ENCODE measurements around the gene CCR6.
"Not testable (repeated sequence)": the region's sequence is repeated elsewhere in the genome, so short reads cannot be mapped to it uniquely, and the experiment has no call there.

The CCR6 gene

GRCh38 chr6:167088741-167089140 is 34.2 kb upstream of the CCR6 start:
- H3K9me3 ChIP-seq (ENCODE audit: control extremely low read depth in 1 of 5, control insufficient read depth in 4 of 5, insufficient read depth in 2 of 5, low read depth in 1 of 5, low read length in 4 of 5); H3K27me3 ChIP-seq (replicated peaks in 2 of 5; ENCODE audit: control insufficient read depth in 4 of 5, insufficient read depth in 5 of 5, low read length in 4 of 5); H3K36me3 ChIP-seq (ENCODE audit: control insufficient read depth in 4 of 4, insufficient read depth in 4 of 4, low read length in 3 of 4); DNase-seq; H3K4me3 ChIP-seq (ENCODE audit: control insufficient read depth in 1 of 7, extremely low read depth in 1 of 7, insufficient read depth in 4 of 7, low read depth in 2 of 7, low read length in 6 of 7); H3K27ac ChIP-seq (ENCODE audit: insufficient read depth in 1 of 2, low read depth in 1 of 2, low read length in 2 of 2, poor library complexity in 1 of 2, severe bottlenecking in 2 of 2); POLR2A ChIA-PET: not testable (repeated sequence)
- CTCF ChIA-PET: interaction anchor here (1.4 kb wide), 1 partner anchor 26 kb away, joined by 3 read pairs; no protein-coding TSS in a partner anchor
- peaks cover 33 to 45% (median 45%) of the 10 kb centered on the region in 4 experiments for H3K4me1 ChIP-seq (ENCODE audit: control extremely low read depth in 1 of 4, control insufficient read depth in 4 of 4, insufficient read depth in 4 of 4, low read length in 3 of 4)

GRCh38 chr6:167089243-167090142 is 33.4 kb upstream of the CCR6 start:
- peaks cover 0 to 6% (median 4%) of the 10 kb centered on the region in 5 experiments for H3K9me3 ChIP-seq (ENCODE audit: control extremely low read depth in 1 of 5, control insufficient read depth in 4 of 5, insufficient read depth in 2 of 5, low read depth in 1 of 5, low read length in 4 of 5)
- no peak overlapping the region for H3K27ac ChIP-seq (ENCODE audit: insufficient read depth in 1 of 2, low read depth in 1 of 2, low read length in 2 of 2, poor library complexity in 1 of 2, severe bottlenecking in 2 of 2)
- CTCF ChIA-PET: interaction anchor here (1.4 to 2.1 kb wide), 3 partner anchors 9 to 51 kb away, joined by 3 to 6 read pairs (median 3); no protein-coding TSS in a partner anchor

GRCh38 chr6:167090171-167090570 is 32.7 kb upstream of the CCR6 start:
- Histone ChIP-seq H3K4me1 (ENCODE audit: control extremely low read depth in 1 of 4, control insufficient read depth in 4 of 4, insufficient read depth in 4 of 4, low read length in 3 of 4) (peaks cover 42 to 60% (median 58%) of the 10 kb centered on the region in 4 experiments), H3K36me3 (ENCODE audit: control insufficient read depth in 4 of 4, insufficient read depth in 4 of 4, low read length in 3 of 4) (no peaks in the 10 kb centered on the region), H3K27me3 (replicated peaks in 2 of 5; ENCODE audit: control insufficient read depth in 4 of 5, insufficient read depth in 5 of 5, low read length in 4 of 5) (no peaks in the 10 kb centered on the region), H3K4me3 (ENCODE audit: control insufficient read depth in 1 of 7, extremely low read depth in 1 of 7, insufficient read depth in 4 of 7, low read depth in 2 of 7, low read length in 6 of 7) (no peak overlapping the region), H3K27ac (ENCODE audit: insufficient read depth in 1 of 2, low read depth in 1 of 2, low read length in 2 of 2, poor library complexity in 1 of 2, severe bottlenecking in 2 of 2) (peak overlapping the region; percentile 78 to 86), H3K9me3 (ENCODE audit: control extremely low read depth in 1 of 5, control insufficient read depth in 4 of 5, insufficient read depth in 2 of 5, low read depth in 1 of 5, low read length in 4 of 5) (peaks cover 0 to 6% (median 4%) of the 10 kb centered on the region in 5 experiments)
- POLR2A ChIA-PET: no interaction called here
- DNase-seq: peak in 2 of 3 donors; percentile 40 to 43
- WGBS (ENCODE audit: insufficient coverage): 61% methylated on average over 4 of the region's 4 CpGs
- CTCF ChIA-PET: interaction anchor here (1.6 to 2.1 kb wide), 3 partner anchors 10 to 52 kb away, joined by 3 to 7 read pairs (median 6); no protein-coding TSS in a partner anchor

More at GRCh38 chr6:167089243-167090142, 33.4 kb upstream of the CCR6 start:
- H3K27me3 ChIP-seq (replicated peaks in 2 of 5; ENCODE audit: control insufficient read depth in 4 of 5, insufficient read depth in 5 of 5, low read length in 4 of 5): no peaks in the 10 kb centered on the region
- POLR2A ChIA-PET: no interaction called here
- no peak overlapping the region for H3K4me3 ChIP-seq (ENCODE audit: control insufficient read depth in 1 of 7, extremely low read depth in 1 of 7, insufficient read depth in 4 of 7, low read depth in 2 of 7, low read length in 6 of 7)
- peaks cover 35 to 53% (median 52%) of the 10 kb centered on the region in 4 experiments for H3K4me1 ChIP-seq (ENCODE audit: control extremely low read depth in 1 of 4, control insufficient read depth in 4 of 4, insufficient read depth in 4 of 4, low read length in 3 of 4)
- DNase-seq: no peak
- no peaks in the 10 kb centered on the region for H3K36me3 ChIP-seq (ENCODE audit: control insufficient read depth in 4 of 4, insufficient read depth in 4 of 4, low read length in 3 of 4)
- WGBS (ENCODE audit: insufficient coverage): 98% methylated on average over 10 of the region's 11 CpGs

DNA sequence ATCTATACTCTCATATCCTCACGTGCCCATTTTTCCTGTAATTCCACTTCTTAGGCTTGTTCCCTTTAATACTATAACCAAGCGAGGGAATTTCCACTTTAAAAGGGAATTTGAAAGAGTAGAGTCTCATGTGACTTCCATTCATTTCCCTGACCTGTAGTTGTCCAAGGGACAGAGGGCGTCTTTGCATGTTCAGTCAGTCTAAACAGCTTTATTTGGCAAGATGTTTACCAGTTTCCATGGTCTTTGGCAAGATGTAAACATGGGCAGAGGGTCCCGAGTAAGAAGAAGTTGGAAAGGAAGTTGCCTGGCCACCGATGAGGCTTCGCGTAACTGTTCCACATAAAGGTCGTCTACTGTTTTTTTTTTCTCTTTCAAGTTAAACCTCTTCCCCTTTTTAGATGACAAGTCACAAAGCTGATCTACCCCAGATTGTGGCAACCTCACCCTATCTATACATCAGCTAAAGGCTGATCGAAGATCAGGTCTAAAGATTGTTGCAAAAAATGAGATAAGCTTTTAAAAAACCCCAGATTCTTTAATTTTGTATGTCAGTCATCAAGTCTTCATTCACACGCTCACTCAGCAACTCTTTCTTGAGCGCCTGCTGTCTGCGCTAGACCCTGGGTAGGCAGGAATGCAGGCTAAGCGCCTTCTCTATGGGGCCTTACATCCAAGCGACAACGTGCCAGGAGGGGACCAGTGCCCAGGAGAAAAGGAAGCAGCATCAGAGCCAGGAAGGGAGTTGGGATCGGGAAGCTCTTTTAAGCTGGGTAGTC is 31.7 kb upstream of the CCR6 start:
- WGBS (ENCODE audit: insufficient coverage): 12% methylated on average over 8 of the region's 16 CpGs
- CTCF ChIA-PET: interaction anchor here (1.1 to 2.1 kb wide), 5 partner anchors 10 to 51 kb away, joined by 3 to 7 read pairs (median 3); no protein-coding TSS in a partner anchor
- DNase-seq: peak; percentile 87 to 97 (median 96)
- peaks cover 45 to 70% (median 67%) of the 10 kb centered on the region in 4 experiments for H3K4me1 ChIP-seq (ENCODE audit: control extremely low read depth in 1 of 4, control insufficient read depth in 4 of 4, insufficient read depth in 4 of 4, low read length in 3 of 4)
- peak overlapping the region in 2 of 7 experiments; percentile 6 to 27 for H3K4me3 ChIP-seq (ENCODE audit: control insufficient read depth in 1 of 7, extremely low read depth in 1 of 7, insufficient read depth in 4 of 7, low read depth in 2 of 7, low read length in 6 of 7)
- H3K36me3 ChIP-seq (ENCODE audit: control insufficient read depth in 4 of 4, insufficient read depth in 4 of 4, low read length in 3 of 4): no peaks in the 10 kb centered on the region
- POLR2A ChIA-PET: no interaction called here
- no peaks in the 10 kb centered on the region for H3K27me3 ChIP-seq (replicated peaks in 2 of 5; ENCODE audit: control insufficient read depth in 4 of 5, insufficient read depth in 5 of 5, low read length in 4 of 5)
- peak overlapping the region; percentile 78 to 86 for H3K27ac ChIP-seq (ENCODE audit: insufficient read depth in 1 of 2, low read depth in 1 of 2, low read length in 2 of 2, poor library complexity in 1 of 2, severe bottlenecking in 2 of 2)
- H3K9me3 ChIP-seq (ENCODE audit: control extremely low read depth in 1 of 5, control insufficient read depth in 4 of 5, insufficient read depth in 2 of 5, low read depth in 1 of 5, low read length in 4 of 5): peaks cover 0 to 6% (median 4%) of the 10 kb centered on the region in 5 experiments

GRCh38 chr6:167091805-167092107 is 31.1 kb upstream of the CCR6 start:
- CTCF ChIA-PET: interaction anchor here (1.1 to 2.1 kb wide), 5 partner anchors 9 to 50 kb away, joined by 3 to 7 read pairs (median 4); no protein-coding TSS in a partner anchor
- Histone ChIP-seq H3K4me3 (ENCODE audit: control insufficient read depth in 1 of 7, extremely low read depth in 1 of 7, insufficient read depth in 4 of 7, low read depth in 2 of 7, low read length in 6 of 7) (peak overlapping the region in 1 of 7 experiments; percentile 12), H3K4me1 (ENCODE audit: control extremely low read depth in 1 of 4, control insufficient read depth in 4 of 4, insufficient read depth in 4 of 4, low read length in 3 of 4) (peaks cover 45 to 70% (median 67%) of the 10 kb centered on the region in 4 experiments), H3K9me3 (ENCODE audit: control extremely low read depth in 1 of 5, control insufficient read depth in 4 of 5, insufficient read depth in 2 of 5, low read depth in 1 of 5, low read length in 4 of 5) (peaks cover 0 to 6% (median 4%) of the 10 kb centered on the region in 5 experiments), H3K27ac (ENCODE audit: insufficient read depth in 1 of 2, low read depth in 1 of 2, low read length in 2 of 2, poor library complexity in 1 of 2, severe bottlenecking in 2 of 2) (peak overlapping the region; percentile 78 to 86), H3K36me3 (ENCODE audit: control insufficient read depth in 4 of 4, insufficient read depth in 4 of 4, low read length in 3 of 4) (no peaks in the 10 kb centered on the region), H3K27me3 (replicated peaks in 2 of 5; ENCODE audit: control insufficient read depth in 4 of 5, insufficient read depth in 5 of 5, low read length in 4 of 5) (no peaks in the 10 kb centered on the region)
- DNase-seq: no peak
- WGBS (ENCODE audit: insufficient coverage): 90% methylated on average over 7 of the region's 7 CpGs
- POLR2A ChIA-PET: no interaction called here

DNA sequence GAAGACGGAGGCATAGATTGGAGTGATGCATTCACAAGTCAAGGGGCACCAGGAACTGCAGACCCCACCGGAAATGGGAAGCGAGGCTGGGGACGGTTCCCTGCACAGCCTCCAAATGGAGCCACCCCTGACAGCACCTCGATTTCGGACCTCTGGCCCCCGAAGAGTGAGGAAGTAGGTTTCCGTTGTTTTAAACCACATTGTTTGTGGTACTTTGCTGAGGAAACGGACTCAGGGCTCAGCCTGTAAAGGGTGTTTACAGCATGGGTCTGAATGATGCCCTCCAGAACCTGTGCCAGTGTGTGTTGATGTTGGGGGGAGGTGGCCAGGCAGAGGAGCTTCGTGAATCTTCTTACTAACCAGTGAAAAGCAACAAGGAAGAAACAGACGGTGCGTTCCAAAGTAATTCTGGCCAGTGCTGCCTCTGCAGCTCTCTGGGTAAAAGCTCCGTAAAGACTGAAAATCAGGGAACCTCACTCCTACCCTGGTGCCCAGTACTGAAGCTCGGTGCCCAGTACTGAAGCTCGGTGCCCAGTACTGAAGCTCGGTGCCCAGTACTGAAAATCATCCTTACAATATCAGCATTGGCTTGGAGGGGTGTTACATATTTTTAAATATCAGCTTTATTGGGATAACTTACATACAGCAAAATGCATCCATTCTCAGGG is 30.1 kb upstream of the CCR6 start:
- Histone ChIP-seq H3K27ac (ENCODE audit: insufficient read depth in 1 of 2, low read depth in 1 of 2, low read length in 2 of 2, poor library complexity in 1 of 2, severe bottlenecking in 2 of 2) (peak overlapping the region in 1 of 2 experiments; percentile 45), H3K4me3 (ENCODE audit: control insufficient read depth in 1 of 7, extremely low read depth in 1 of 7, insufficient read depth in 4 of 7, low read depth in 2 of 7, low read length in 6 of 7) (peak overlapping the region in 3 of 7 experiments; percentile 22 to 50 (median 25)), H3K4me1 (ENCODE audit: control extremely low read depth in 1 of 4, control insufficient read depth in 4 of 4, insufficient read depth in 4 of 4, low read length in 3 of 4) (peaks cover 45 to 70% (median 67%) of the 10 kb centered on the region in 4 experiments), H3K27me3 (replicated peaks in 2 of 5; ENCODE audit: control insufficient read depth in 4 of 5, insufficient read depth in 5 of 5, low read length in 4 of 5) (no peaks in the 10 kb centered on the region), H3K36me3 (ENCODE audit: control insufficient read depth in 4 of 4, insufficient read depth in 4 of 4, low read length in 3 of 4) (no peaks in the 10 kb centered on the region), H3K9me3 (ENCODE audit: control extremely low read depth in 1 of 5, control insufficient read depth in 4 of 5, insufficient read depth in 2 of 5, low read depth in 1 of 5, low read length in 4 of 5) (peaks cover 0 to 2% (median 0%) of the 10 kb centered on the region in 5 experiments)
- 5% methylated on average over 12 of the region's 16 CpGs for WGBS (ENCODE audit: insufficient coverage)
- CTCF ChIA-PET: interaction anchor here (1.2 to 1.9 kb wide), 4 partner anchors 34 to 50 kb away, joined by 3 to 4 read pairs (median 4); no protein-coding TSS in a partner anchor
- peak in 2 of 3 donors; percentile 45 to 59 for DNase-seq
- POLR2A ChIA-PET: no interaction called here
